Dedifferentiated amniotic fluid mesenchymal stem cell (primary cell): ENCODE results near the gene UBE2L6.
A peak's percentile ranks its signal among the peaks of the same experiment; 100 is the strongest.
"Not testable (repeated sequence)": the region's sequence is repeated elsewhere in the genome, so short reads cannot be mapped to it uniquely, and the experiment has no call there.

Source experiments
- DNase-seq: peaks from one replicate; pipeline ENCODE4 v3.0.0-alpha.2; 2016; ENCODE audit errors: extremely low spot score

The UBE2L6 gene

GRCh38 chr11:57566905-57567514 is 462 bp downstream of the UBE2L6 start:
- DNase-seq: no peak

GRCh38 chr11:57566005-57566904 is 1.2 kb downstream of the UBE2L6 start:
- DNase-seq: peak; percentile 65

GRCh38 chr11:57562596-57562995 is 4.9 kb downstream of the UBE2L6 start:
- DNase-seq: no peak

GRCh38 chr11:57560146-57560545 is 7.3 kb downstream of the UBE2L6 start:
- no peak for DNase-seq

- DNase-seq: no peak
These were observed 11.4 kb downstream of the UBE2L6 start for GRCh38 chr11:57556041-57556440.

- no peak for DNase-seq
These were observed 12.1 kb downstream of the UBE2L6 start for GRCh38 chr11:57555393-57555792.

GRCh38 chr11:57552479-57552878 is 15.0 kb downstream of the UBE2L6 start:
- DNase-seq: no peak

- DNase-seq: no peak
These were observed 15.5 kb downstream of the UBE2L6 start for GRCh38 chr11:57551941-57552340.

- no peak for DNase-seq
These were observed 17.5 kb downstream of the UBE2L6 start for GRCh38 chr11:57549983-57550382.

GRCh38 chr11:57547854-57548377 is 19.6 kb downstream of the UBE2L6 start:
- no peak for DNase-seq

GRCh38 chr11:57546869-57547475 is 20.5 kb downstream of the UBE2L6 start:
- no peak for DNase-seq

- DNase-seq: no peak
These were observed 21.0 kb downstream of the UBE2L6 start for GRCh38 chr11:57546451-57546850.

GRCh38 chr11:57545883-57546282 is 21.6 kb downstream of the UBE2L6 start:
- DNase-seq: no peak

- no peak for DNase-seq
These were observed 22.9 kb downstream of the UBE2L6 start for GRCh38 chr11:57544566-57544965.

GRCh38 chr11:57543593-57543992 is 23.9 kb downstream of the UBE2L6 start:
- DNase-seq: no peak

- no peak for DNase-seq
These were observed 24.9 kb downstream of the UBE2L6 start for GRCh38 chr11:57542582-57542981.

GRCh38 chr11:57541169-57541568 is 26.3 kb downstream of the UBE2L6 start:
- DNase-seq: no peak

- no peak for DNase-seq
These were observed 28.1 kb downstream of the UBE2L6 start for GRCh38 chr11:57539342-57539741.

- DNase-seq: no peak
These were observed 30.4 kb downstream of the UBE2L6 start, which contains the start of gene SMTNL1 for GRCh38 chr11:57536947-57537619. SMTNL1 (plus strand) TSS chr11:57537595; CDS start chr11:57542643, 5,048 bp downstream.

- DNase-seq: not testable (repeated sequence)
These were observed 33.0 kb downstream of the UBE2L6 start for GRCh38 chr11:57534449-57534848.

- DNase-seq: peak; percentile 89
These were observed 36.6 kb downstream of the UBE2L6 start, which contains the start of gene TIMM10 for GRCh38 chr11:57530596-57531507. TIMM10 (minus strand) TSS chr11:57530754; CDS start chr11:57530189, 565 bp downstream.
